ENCODE measurements around the gene ZSWIM5. TPM values are rescaled to one million over a fixed set of nuclear protein-coding genes. Genes with fewer than 3 reads are reported as not detected.

ZSWIM5 gene
- total and polyA plus RNA-seq, 9 of the 15 experiments (the other 6 are each of a cell fraction or from before 2014, with no cell fraction given) = under 0.01 to 0.07 (median 0.03) TPM; not detected in 3

- TF ChIP-seq ZBTB40 (IDR thresholded peaks at IDR 0.05) = no peak
- no peak for TF ChIP-seq ZBTB40 (CRISPR knock-in tag; IDR thresholded peaks at IDR 0.05)
- TF ChIP-seq CREM (IDR thresholded peaks at IDR 0.05; ENCODE audit: low read depth) = no peak
Measured at GRCh38 chr1:45023663-45024062, 182.7 kb downstream of the ZSWIM5 start (continued).
